Stimulated activated CD4-positive, alpha-beta T cell treated with anti-CD3 and anti-CD28 coated beads, Interleukin-2, amount 100 ng/mL, for 4 hours (primary cell): ENCODE measurements around the gene SPPL3.
"Not testable (repeated sequence)": the region's sequence is repeated elsewhere in the genome, so short reads cannot be mapped to it uniquely, and the experiment has no call there.

Source experiments
- DNase-seq: peaks from one replicate; pipeline ENCODE4 v3.0.0-alpha.2; 2020; ENCODE audit warnings: low read depth

The SPPL3 gene

DNA sequence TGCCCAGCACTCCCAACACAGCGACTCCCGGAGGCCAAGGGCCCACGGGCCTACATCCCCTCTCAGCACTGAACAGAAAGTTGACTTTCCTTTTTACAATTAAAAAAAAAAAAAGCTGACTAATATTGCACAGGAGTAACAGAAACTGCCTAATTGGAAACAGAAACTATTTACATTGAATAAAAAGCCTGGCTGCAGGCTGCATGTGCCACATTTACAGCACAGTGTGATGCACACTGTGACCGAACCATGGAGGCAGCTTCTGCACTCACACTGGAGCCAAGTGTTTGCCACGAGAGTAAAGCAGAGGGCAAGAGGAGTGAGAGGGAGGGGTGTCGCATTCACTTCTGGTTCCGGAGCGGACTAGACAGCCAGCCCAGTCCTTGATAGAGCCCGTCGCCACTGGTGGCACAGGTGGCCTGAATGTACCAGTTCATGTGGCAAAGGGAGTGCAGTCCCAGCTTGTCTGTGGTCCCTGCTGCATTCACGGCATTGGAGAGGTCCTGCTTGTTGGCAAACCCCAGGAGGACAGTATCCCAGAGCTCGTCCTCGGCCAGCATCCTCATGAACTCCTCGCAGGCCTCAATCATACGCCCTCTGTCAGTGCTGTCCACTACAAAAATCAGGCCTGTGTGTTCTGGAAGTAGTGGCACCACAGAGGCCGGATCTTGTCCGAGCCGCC, 59.2 kb downstream of the SPPL3 start:
- DNase-seq, result no peak

DNA sequence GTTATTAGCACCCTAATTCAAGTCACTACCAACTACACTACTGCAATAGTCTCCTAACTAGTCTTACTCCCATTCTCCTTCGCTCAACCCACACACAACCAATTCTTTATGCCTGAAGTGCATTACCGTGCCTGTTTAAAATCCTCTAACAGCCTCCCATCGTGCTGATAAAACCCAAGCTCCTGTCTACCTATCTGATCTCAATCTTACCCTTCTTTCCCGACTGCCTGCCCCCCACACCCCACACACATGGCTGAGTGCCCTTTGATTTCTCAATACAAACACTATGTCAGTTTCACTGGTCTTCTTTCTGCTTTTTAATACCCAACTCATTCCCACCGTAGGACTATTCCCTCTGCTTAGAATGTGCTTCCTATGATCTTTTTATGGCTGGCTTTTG, 59.9 kb downstream of the SPPL3 start:
- no peak for DNase-seq

DNA sequence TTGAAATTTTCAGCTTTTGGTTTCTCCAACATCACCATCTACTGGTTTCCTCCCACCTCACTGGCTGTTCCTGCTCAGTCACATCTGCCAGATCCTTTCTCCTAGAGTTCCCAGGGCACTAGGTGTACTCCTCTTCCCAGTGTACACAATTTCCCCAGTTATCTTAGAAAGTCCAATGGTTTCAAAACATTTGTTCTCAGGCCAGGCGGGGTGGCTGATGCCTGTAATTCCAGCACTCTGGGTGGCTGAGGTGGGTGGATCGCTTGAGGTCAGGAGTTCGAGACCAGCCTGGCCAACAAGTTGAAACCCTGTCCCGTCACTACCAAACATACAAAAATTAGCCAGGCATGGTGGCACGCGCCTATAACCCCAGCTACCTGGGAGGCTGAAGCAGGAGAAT, 60.7 kb downstream of the SPPL3 start:
- no peak for DNase-seq

DNA sequence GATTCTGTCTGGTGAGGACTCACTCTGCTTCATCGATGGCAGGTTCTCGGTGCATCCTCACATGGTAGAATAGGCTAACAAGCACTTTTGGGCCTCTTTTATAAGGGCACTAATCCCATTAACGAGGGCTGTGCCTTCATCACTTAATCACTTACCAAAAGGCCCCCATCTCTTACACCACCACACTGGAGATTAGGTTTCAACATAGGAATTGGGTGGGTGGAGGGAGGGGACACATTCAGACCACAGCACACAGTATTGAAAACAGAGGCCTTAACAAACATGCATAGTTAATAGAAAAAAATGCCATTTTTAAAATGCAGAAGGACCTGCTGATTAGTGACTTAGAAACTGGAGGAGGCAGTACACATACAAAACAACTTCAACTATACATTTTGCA, 61.6 kb downstream of the SPPL3 start:
- no peak for DNase-seq

GRCh38 chr12:120841525-120841924, 62.6 kb downstream of the SPPL3 start:
- DNase-seq, result no peak

DNA sequence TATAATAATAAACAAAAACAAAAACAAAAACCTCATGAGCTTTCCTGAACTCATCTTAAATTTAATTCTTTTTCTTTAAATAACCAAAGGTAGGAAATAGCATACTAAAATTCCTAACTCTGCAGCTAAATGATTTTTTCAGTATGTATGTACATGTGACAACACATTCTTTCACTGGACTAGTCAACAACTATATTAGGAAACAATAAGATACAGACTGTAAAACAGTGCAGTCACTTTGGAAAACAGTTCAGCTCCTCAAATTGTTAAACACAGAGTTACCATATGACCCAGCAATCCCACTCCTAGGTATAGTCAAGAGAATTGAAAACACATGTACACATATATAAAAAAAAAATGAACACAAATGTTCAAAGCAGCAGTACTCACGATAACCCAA, 64.7 kb downstream of the SPPL3 start:
- no peak for DNase-seq

DNA sequence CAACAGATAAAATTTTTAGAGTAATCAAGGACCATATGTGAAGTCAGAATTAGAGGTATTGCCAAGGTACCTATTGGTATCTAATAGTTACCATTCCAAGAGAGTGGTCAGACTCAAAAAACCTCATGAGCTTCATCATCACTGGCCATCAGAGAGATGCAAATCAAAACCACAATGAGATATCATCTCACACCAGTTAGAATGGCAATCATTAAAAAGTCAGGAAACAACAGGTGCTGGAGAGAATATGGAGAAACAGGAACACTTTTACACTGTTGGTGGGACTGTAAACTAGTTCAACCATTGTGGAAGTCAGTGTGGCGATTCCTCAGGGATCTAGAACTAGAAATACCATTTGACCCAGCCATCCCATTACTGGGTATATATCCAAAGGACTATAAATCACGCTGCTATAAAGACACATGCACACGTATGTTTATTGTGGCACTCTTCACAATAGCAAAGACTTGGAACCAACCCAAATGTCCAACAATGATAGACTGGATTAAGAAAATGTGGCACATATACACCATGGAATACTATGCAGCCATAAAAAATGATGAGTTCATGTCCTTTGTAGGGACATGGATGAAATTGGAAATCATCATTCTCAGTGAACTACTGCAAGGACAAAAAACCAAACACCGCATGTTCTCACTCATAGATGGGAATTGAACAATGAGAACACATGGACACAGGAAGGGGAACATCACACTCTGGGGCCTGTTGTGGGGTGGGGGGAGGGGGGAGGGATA, 65.4 kb downstream of the SPPL3 start:
- DNase-seq, result not testable (repeated sequence)

DNA sequence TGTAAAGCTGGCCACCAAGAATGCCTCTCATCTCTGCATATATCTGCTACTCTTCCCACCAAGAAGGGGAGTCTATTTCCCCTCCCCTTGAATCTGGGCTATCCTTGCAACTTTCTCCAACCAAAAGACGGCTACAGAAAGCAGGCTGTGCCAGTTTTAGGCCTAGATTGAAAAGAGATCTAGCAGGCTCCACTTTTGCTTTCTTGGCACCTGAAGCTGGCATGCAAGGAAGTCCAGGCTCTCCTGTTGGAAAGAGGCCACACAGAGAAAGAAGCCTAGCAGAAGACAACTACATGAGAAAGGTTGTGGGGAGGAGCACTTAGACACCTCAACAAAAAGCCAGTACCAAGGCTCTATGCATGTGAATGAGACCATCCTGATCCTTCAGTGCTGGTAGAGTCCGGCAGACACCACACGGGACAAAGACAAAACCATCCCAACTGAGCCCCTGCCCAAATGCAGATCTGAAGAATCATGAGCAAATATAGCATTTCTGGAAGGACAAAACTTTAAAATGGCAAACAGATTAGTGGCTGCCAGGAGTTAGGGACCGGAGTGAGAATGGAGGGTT, 68.0 kb downstream of the SPPL3 start:
- no peak for DNase-seq

DNA sequence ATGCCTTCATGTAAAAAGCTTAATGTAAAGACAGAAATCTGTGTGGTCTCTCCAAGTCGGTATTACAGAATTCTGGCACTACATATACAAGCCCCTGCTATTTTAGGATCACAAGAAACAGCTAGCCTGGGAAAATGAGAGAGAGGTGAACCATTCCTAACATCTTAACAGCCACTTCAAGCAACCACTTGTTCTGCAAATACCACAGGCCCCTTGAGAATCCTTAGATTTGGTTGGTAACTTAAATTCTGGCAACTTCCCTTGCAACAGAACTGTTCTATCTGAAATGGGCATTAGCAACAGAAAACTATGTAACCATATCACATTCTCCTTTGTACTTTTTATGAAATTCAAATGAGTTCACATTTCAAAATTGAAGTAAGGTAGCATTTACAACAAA, 68.5 kb downstream of the SPPL3 start:
- no peak for DNase-seq

GRCh38 chr12:120835304-120835612, 68.9 kb downstream of the SPPL3 start:
- DNase-seq, result no peak

- DNase-seq, result no peak
Measured at GRCh38 chr12:120834489-120835303, 69.5 kb downstream of the SPPL3 start.

- DNase-seq, result no peak
Measured at GRCh38 chr12:120833849-120834248, 70.3 kb downstream of the SPPL3 start.

DNA sequence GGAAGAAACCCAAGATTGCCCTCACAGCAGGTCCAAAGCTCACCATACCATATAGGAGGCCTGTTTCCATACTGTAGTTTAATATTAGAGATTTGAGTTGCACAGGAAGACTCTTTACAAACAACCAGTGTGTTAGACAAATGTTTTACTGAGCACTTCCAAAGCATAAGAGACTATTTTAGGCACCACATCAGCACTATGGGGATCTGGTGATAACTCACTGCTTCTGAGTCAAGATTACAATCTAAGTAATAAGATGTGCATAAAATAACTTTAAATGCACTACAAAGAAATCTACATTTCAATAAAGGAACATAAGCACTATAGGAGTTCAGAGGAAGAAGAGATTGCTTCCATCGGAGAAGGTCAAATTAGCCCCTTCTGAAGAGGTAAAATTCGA, 71.4 kb downstream of the SPPL3 start:
- no peak for DNase-seq

- no peak for DNase-seq
Measured at GRCh38 chr12:120831648-120832267, 72.4 kb downstream of the SPPL3 start.

DNA sequence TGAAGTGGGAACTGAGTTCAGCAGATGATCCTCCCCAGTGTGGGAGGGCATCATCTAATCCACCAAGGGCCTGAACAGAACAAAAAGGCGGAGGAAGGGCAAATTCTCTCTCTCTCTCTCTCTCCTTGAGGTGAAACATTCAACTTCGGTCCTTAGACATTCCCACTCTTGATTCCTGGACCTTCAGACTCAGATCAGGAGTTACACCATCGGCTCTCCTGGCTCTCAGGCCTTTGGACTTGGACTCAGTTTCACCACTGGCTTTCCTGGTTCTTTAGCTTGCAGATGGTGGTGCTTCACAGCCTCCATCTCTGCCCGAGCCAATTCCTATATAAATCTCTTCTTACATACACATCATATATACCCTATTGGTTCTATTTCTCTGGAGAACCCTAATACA, 73.2 kb downstream of the SPPL3 start:
- no peak for DNase-seq

- no peak for DNase-seq
Measured at GRCh38 chr12:120830052-120830940, 73.9 kb downstream of the SPPL3 start.

DNA sequence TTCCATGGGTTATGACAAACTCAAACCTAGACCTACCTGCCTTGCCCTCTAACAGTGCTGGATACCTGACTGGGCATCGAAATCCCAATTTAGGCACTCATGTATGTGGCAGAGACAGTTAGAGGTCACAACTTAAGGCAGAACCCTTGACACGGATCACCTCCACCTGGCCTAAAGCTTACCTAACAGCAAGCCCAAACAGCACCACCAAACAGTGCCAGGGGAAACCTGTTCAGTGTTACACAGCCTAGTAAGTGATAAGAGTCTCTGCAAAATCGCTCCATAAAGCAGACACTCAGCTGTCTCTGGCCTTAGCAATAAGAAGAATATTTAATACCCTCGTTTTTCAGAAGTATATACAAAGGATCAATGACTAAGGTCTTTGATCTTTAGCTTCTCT, 77.8 kb downstream of the SPPL3 start:
- DNase-seq, result no peak

DNA sequence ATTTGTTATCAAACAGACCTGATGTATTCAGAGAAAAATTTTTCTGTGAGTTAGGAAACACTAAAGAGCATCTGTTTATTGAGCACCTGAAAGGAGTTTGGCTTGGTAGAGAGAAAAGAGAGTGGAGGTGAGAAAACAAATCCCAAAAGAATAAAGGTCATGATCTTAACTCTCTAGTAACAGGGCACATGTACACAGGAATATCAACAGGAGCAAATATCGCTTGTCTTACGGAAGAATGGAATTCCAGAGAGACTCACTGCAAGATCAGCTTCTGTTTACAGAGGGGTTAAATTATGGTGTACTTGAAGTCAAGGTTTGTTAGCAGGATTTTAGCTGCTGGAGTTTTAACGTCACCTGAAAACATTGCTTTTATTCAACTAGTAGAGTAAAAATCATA, 78.8 kb downstream of the SPPL3 start:
- no peak for DNase-seq

DNA sequence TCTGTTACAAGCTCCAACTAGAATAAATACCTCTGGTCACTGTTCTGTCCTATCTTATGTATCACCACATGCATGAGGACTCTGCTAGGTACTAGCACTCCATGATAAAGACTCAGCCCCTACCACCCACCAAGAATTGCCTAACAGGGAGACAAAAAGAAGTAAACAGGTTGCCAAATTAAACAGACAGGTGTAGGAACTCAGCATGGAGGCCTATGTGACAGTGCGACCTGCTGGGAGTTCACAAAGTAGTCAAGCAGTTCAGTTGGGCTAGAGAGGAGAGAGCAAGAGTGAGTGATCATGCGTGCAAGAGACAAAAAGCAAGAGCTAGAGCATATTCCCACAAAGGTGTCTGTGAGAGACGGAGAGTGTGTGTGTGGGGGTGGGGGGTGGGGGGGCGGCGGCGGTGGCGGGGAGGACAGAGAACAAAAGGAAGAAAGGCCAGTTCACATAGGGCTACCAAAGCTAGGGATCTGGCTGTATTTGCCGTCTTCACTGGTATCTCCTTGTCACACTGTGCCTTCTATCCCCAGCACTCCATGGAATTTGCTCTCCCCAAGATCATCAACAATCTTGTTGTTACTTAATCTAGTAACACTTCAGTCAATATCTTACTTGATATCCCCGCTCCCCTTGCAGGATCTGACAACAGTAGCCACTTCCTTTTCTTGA, 81.2 kb downstream of the SPPL3 start:
- DNase-seq, result no peak

DNA sequence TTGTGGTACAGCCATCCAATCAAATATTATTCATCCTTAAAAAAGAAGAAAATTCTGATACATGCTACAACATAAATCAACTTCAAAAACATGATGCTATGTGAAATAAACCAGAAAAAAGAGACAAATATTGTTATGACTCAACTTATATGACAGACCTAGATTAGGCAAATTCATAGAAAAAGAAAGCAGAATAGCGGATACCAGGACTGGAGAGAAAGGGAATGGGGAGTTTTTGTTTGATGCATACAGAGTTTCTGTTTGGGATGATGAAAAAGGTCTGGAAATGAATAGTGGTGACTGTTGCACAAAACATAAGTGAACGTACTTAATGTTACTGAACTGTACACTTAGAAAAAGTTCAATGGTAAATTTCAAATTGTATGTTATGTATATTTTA, 82.3 kb downstream of the SPPL3 start:
- DNase-seq, result no peak
